Endothelial cell (in vitro differentiated cells): Measurements from ENCODE around the gene THYN1. TPM values are rescaled to one million over a fixed set of nuclear protein-coding genes. Genes with fewer than 3 reads are reported as not detected.
A peak's percentile ranks its signal among the peaks of the same experiment; 100 is the strongest.
"Not testable (repeated sequence)": the region's sequence is repeated elsewhere in the genome, so short reads cannot be mapped to it uniquely, and the experiment has no call there.

Experiments used
- DNase-seq: peaks from one replicate; pipeline ENCODE4 v3.0.0; 2021; ENCODE audit warnings: low spot score
- H3K27ac Mint-ChIP-seq: one replicate; pipeline ENCODE4 v1.8.0; 2021; ENCODE audit warnings: mixed read lengths, inconsistent platforms; ENCODE audit not compliant: unreplicated experiment
- H3K27me3 Mint-ChIP-seq: one replicate; pipeline ENCODE4 v1.8.0; 2021; ENCODE audit warnings: mild to moderate bottlenecking, moderate library complexity, mixed read lengths, inconsistent platforms; ENCODE audit not compliant: unreplicated experiment
- H3K36me3 Mint-ChIP-seq: one replicate; pipeline ENCODE4 v1.8.0; 2021; ENCODE audit warnings: mild to moderate bottlenecking, low read depth, mixed read lengths, inconsistent platforms; ENCODE audit not compliant: unreplicated experiment
- H3K4me1 Mint-ChIP-seq: one replicate; pipeline ENCODE4 v1.8.0; 2021; ENCODE audit warnings: mild to moderate bottlenecking, mixed read lengths, inconsistent platforms; ENCODE audit not compliant: unreplicated experiment
- H3K4me3 Mint-ChIP-seq: one replicate; pipeline ENCODE4 v1.8.0; 2021; ENCODE audit warnings: mild to moderate bottlenecking, mixed read lengths, inconsistent platforms; ENCODE audit not compliant: unreplicated experiment
- H3K9me3 Mint-ChIP-seq: one replicate; pipeline ENCODE4 v1.8.0; 2021; ENCODE audit warnings: mixed read lengths, inconsistent platforms; ENCODE audit not compliant: unreplicated experiment
- total RNA-seq: library from RNA; stranded (reverse); fragmentation: NEBNext Ultra II Directional; extraction: Animal tissue kit (Norgen Biotek cat#: 25700); gene quantifications from one replicate; pipeline ENCODE4 v1.2.1, GENCODE V29; 2021; ENCODE audit not compliant: unreplicated experiment
- TF ChIP-seq, protein P1 (sequence below): fragments of 200-600 bp; sonication (generic); IDR thresholded peaks from one replicate; pipeline ENCODE4 v1.5.0; 2021; ENCODE audit warnings: antibody characterized with exemption; ENCODE audit not compliant: unreplicated experiment

THYN1 gene
- total RNA-seq, 1 donor from 2014 or later: 42.5 TPM

DNA sequence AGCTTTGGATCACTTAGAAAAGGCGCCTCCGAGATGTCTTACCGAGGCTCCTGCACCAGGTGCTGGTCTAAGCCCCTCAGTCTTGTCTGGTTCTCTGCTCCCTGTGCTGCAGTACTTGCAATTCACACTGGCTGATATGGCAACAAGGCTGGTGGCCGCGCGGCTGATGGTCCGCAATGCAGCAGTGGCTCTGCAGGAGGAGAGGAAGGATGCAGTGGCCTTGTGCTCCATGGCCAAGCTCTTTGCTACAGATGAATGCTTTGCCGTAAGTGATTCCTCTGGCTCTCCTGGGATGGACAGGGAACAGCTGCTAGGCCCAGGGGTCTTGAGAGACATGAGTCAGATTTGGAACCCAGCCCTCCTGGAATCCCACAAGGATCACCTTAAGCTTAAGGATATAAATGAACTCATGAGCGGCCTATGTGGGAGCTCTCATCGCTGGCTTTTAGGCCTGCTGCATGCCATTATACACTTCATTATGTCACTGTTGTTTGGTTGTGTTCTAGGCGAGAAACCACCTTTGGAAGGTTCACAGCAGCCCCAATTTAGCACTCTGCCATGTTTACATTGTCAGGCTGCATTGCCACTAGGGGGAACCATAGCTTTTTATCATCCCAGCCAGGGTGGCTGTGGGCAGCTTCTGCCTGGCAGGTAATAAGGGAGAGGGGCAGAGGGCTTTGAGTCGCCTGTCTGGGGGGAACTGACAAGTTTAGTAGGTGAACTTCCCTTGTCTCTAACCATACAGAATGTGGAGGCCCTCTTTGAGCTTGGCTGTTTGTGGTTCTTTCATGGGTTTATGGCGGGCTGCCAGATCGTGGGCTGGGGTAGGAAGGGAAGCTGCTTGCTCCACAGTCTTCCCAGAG is 8.7 kb upstream of the THYN1 start:
- Mint-ChIP-seq H3K4me1 (peaks cover 18% of the 10 kb centered on the region), H3K27ac (no peak overlapping the region), H3K36me3 (peaks cover 13% of the 10 kb centered on the region), H3K9me3 (no peaks in the 10 kb centered on the region), H3K4me3 (no peak overlapping the region), H3K27me3 (peaks cover 1% of the 10 kb centered on the region)
- TF ChIP-seq, protein P1, sequence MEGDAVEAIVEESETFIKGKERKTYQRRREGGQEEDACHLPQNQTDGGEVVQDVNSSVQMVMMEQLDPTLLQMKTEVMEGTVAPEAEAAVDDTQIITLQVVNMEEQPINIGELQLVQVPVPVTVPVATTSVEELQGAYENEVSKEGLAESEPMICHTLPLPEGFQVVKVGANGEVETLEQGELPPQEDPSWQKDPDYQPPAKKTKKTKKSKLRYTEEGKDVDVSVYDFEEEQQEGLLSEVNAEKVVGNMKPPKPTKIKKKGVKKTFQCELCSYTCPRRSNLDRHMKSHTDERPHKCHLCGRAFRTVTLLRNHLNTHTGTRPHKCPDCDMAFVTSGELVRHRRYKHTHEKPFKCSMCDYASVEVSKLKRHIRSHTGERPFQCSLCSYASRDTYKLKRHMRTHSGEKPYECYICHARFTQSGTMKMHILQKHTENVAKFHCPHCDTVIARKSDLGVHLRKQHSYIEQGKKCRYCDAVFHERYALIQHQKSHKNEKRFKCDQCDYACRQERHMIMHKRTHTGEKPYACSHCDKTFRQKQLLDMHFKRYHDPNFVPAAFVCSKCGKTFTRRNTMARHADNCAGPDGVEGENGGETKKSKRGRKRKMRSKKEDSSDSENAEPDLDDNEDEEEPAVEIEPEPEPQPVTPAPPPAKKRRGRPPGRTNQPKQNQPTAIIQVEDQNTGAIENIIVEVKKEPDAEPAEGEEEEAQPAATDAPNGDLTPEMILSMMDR: peak; percentile 58
- peak; percentile 43 for DNase-seq

DNA sequence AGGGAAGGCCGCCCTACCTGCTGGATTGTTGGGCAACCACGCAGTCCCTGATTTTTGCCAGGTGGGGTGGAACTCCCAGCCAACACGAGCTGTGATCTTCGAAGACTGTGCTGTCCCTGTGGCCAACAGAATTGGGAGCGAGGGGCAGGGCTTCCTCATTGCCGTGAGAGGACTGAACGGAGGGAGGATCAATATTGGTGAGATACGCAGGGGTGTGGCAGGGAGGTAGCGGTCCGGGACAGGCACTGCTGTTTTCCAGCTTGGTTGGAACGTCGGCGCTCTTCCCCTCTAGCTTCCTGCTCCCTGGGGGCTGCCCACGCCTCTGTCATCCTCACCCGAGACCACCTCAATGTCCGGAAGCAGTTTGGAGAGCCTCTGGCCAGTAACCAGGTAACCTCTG is 7.8 kb upstream of the THYN1 start:
- TF ChIP-seq, protein P1: no peak
- DNase-seq: no peak
- Mint-ChIP-seq H3K27me3 (peaks cover 1% of the 10 kb centered on the region), H3K9me3 (no peaks in the 10 kb centered on the region), H3K4me3 (no peak overlapping the region), H3K4me1 (peaks cover 12% of the 10 kb centered on the region), H3K36me3 (peaks cover 13% of the 10 kb centered on the region), H3K27ac (no peak overlapping the region)

DNA sequence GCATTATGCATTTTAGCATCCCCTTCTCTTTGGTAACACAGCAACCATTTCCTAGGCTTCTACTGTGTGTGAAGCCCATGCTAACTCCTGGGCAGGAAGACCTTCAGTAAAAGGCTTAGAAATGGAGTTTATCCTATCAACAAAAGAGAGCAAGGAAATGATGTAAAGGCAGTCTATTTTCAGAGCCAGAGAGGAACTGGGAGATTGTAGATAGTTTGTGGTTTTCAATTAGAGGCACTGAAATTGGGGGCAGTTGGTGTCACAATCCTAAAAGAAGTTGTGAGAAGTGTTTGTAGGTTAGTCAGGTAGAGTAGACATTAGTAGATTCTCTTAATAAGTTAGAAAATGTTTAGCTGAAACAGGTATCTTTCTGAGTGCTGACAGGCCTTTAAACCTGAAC is 7.4 kb upstream of the THYN1 start:
- TF ChIP-seq, protein P1: no peak
- H3K27me3 Mint-ChIP-seq: peaks cover 1% of the 10 kb centered on the region
- DNase-seq: no peak
- no peaks in the 10 kb centered on the region for H3K9me3 Mint-ChIP-seq
- peaks cover 12% of the 10 kb centered on the region for H3K4me1 Mint-ChIP-seq
- H3K4me3 Mint-ChIP-seq: no peak overlapping the region
- peak overlapping the region; percentile 15 for H3K27ac Mint-ChIP-seq
- H3K36me3 Mint-ChIP-seq: peaks cover 13% of the 10 kb centered on the region

DNA sequence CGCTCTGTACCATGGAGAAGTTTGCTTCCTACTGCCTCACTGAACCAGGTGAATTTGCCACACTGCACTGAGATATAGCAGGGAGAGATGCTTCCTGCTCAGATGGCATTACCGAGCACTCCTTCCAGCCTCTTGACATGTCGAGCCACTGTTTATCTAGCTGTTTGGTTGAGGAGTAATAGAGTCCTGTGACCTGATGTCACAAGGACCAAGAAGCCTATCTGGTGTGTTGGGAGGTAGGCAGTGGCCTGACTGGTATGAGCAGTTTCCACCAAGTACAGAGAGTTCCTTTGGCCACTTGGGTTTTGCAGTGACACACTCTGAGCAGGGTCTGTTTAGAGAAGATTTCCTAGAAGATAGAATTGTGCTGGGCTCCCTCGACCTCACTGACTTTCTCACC is 5.4 kb upstream of the THYN1 start:
- Mint-ChIP-seq H3K27me3 (peaks cover 1% of the 10 kb centered on the region), H3K4me1 (peaks cover 15% of the 10 kb centered on the region), H3K36me3 (peaks cover 13% of the 10 kb centered on the region), H3K27ac (no peak overlapping the region), H3K4me3 (peak overlapping the region; percentile 4), H3K9me3 (no peaks in the 10 kb centered on the region)
- TF ChIP-seq, protein P1: no peak
- DNase-seq: no peak

DNA sequence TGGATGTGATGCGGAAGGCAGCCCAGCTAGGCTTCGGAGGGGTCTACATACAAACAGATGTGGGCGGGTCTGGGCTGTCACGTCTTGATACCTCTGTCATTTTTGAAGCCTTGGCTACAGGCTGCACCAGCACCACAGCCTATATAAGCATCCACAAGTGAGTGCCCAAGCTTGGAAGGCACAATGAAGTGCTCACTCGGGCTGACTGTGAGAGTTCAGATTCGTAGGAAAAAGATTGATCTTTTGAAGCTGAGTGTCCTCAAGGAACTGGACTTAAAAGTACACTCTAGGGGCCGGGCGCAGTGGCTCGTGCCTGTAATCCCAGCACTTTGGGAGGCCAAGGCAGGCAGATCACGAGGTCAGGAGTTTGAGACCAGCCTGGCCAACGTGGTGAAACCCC is 3.9 kb upstream of the THYN1 start:
- DNase-seq: no peak
- Mint-ChIP-seq H3K4me1 (peaks cover 19% of the 10 kb centered on the region), H3K36me3 (peaks cover 13% of the 10 kb centered on the region), H3K9me3 (no peaks in the 10 kb centered on the region), H3K27me3 (peaks cover 5% of the 10 kb centered on the region), H3K27ac (no peak overlapping the region), H3K4me3 (no peak overlapping the region)
- TF ChIP-seq, protein P1: no peak

DNA sequence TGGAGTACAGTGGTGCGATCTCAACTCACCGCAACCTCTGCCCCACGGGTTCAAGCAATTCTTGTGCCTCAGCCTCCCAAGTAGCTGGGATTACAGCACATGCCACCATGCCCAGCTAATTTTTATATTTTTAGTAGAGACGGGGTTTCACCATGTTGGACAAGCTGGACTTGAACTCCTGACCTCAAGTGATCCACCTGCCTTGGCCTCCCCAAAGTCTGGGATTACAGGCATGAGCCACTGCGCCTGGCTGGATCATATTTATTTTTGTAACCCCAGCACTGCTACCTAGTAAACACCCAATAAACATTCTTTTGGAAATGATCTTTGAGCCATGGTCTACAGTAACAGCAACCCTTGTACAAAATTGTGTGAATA is 2.0 kb upstream of the THYN1 start:
- not testable (repeated sequence) for H3K36me3 Mint-ChIP-seq, H3K9me3 Mint-ChIP-seq, DNase-seq, H3K4me3 Mint-ChIP-seq, H3K27me3 Mint-ChIP-seq, H3K27ac Mint-ChIP-seq
- peaks cover 22% of the 10 kb centered on the region for H3K4me1 Mint-ChIP-seq
